ENCODE results near the gene SLC25A25.
"Not testable (repeated sequence)": the region's sequence is repeated elsewhere in the genome, so short reads cannot be mapped to it uniquely, and the experiment has no call there.

SLC25A25 gene

DNA sequence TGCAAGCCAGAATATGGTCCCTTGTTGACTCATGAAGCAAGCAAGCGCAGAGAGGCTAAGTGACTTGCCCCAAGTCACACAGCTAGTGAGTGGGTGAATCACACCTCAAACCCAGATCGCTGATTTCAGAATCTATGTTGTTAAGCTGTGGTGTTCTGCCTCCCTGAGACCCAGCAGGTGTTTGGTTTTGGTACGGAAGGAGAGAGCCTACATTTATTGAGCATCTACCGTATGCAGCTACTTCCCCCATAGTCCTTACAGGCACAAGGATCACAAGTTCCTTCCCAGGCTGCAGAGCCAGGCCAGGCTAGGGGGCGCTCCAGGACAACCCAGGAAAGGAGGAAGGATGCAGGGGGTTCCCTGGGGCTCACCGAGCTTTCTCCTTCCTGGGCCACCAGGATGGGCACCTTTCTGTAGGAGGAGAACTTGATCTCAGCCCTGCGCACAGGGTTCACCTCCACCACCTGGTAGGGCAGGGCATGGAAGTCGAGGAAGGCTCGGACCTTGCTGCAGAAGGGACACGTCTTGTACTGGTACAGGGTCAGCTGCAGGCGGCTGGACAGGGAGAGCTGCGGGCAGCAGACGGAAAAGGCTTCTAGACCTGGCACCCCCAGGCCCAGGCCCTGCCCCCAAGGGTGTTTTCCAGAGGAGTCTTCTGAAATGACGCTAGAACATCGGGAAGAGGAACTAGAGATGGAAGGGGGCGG is 57.0 kb downstream of the SLC25A25 start:
- no peak for DNase-seq (ENCODE audit: low spot score)

DNA sequence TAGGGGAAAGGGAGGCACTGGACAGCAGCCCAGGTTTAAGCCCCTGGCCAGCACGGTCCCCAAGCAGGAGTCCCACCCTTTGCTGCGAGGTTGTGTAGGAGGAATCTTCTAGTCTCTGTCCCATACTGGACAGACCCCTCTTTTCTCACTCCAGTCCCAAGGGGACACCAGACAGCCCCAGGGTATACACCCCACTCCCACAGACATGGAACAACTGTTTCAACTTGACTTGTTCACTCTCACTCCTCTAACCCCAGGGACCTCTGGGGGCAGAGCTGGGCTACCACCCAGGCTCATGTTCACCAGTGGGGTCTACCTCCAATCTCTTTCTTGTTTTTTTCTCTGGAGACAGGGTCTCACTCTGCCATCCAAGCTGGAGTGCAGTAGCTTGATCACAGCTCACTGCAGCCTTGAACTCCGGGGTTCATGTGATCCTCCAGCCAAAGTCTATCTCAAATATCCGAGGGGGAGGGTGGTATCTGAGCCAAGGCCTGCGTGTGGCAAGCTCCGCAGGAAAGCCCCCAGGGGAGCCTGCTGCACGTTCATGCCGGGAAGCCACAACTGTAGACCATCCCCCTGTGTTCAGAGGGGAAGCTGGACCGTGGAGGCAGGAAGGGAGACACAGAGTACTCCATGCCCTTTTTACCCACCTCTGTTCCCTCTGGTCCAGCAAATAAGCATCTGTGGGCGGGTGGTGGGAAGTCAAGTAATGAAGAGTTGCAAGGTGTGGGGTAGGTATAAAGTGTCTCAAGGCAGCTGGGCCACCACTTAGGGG is 57.7 kb downstream of the SLC25A25 start:
- DNase-seq (ENCODE audit: low spot score) = no peak

GRCh38 chr9:128127568-128127989 is 59.5 kb downstream of the SLC25A25 start, which contains the start of gene PTGES2:
TSS of gene PTGES2 (minus strand) at chr9:128127729. CDS start at chr9:128127717, 12 bp downstream.
- peak; percentile 84 for DNase-seq (ENCODE audit: low spot score)

DNA sequence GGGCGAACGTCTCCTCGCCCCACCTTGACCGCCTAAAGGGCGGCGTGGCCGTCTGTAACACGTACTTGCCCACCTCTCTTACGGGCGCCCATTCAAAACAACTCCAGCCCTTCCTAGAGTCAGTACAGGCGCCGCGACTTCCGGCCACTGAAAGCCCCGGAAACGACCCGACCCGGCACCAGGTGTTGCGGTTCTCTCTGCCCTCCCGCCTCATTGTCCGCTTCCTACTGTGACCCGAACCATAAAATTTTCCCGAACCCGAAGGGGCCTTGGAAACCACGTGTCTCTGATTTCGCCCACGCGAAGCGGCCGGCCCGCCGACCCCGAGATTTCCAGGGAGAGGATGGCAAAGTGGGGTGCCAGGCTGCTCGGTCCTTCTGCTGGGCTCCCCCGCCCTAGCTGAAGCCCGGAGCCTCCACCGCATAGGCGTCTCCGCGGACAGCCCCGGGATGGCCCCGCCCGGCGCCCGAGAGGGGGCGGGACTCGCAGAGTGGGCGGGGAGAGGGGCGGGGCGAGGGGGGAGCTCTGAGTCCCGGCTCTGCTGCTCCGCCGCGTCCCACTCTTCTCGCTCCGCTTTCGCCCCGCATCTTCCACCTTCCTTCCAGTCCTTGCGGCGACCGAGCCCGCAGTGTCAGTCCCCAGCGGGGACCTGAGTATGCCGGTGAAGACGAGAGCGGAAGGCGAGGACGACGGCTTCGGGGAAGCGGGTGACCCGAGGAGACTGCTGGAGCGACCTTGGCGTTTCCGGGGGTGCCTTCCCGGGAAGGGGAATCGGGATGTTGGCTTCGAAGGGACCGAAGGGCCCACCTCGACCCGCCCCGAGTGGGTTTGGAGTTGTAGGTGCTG is 60.2 kb downstream of the SLC25A25 start:
- DNase-seq (ENCODE audit: low spot score) = peak; percentile 83

DNA sequence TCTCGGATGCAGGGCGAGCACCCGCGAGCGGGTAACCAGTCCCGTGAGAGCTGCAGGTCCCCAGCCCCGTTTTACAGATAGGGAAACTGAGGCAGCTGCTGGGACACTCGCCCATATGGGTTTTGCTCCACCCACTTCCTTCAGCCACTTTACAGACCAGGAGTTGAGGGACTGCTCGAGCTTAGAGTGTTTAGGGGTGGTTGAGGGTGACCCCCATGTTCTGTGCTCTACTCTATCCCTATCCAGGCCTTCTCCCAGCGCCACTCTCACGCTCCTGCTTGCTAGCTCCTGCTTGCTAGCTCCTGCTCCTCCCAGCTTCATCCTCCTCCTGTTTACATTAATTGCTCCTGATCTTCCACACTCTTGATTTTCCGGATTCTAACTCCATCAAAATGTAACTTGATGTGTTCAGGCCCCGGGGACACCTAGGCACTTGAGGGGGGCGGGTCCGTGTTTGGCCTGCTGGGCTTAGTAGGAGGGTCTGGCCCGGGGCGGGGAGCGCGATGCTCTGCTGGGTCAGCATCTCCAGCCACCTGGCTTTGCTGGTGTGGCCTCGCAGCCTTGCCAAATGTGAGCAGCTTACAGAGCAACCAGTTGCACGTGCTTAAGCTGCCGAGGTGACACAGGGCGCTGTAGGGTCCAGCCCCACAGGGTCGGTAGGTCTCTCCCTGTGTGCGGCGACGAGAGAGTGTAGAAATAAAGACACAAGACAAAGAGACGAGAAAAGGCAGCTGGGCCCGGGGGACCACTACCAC is 61.0 kb downstream of the SLC25A25 start:
- DNase-seq (ENCODE audit: low spot score) = no peak

- DNase-seq (ENCODE audit: low spot score) = not testable (repeated sequence)
Observed at GRCh38 chr9:128129976-128130590, 62.1 kb downstream of the SLC25A25 start.

DNA sequence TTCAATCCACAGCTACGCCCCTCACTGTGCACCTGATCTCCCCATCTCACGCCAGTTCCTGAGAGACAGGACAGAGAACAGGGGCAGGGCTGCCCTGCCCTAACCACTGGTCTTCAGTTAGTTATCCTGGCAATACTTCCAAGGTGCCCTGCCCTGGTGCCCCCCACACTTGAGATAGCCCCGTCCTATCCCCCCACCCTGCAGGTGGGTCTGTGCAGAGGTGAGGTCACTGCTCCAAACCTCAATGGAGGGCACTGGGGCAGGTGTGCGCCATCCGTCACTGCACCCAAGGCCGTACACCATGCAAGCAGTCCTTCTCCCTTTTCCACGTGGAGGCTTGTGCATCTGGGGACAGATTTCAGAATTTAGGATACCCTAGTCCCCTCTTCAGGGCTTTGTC is 62.6 kb downstream of the SLC25A25 start:
- DNase-seq (ENCODE audit: low spot score) = not testable (repeated sequence)

- DNase-seq (ENCODE audit: low spot score) = not testable (repeated sequence)
Observed at GRCh38 chr9:128131346-128131745, 63.3 kb downstream of the SLC25A25 start.

GRCh38 chr9:128132139-128132538 is 64.1 kb downstream of the SLC25A25 start:
- not testable (repeated sequence) for DNase-seq (ENCODE audit: low spot score)

GRCh38 chr9:128135561-128135960 is 67.5 kb downstream of the SLC25A25 start:
- not testable (repeated sequence) for DNase-seq (ENCODE audit: low spot score)

DNA sequence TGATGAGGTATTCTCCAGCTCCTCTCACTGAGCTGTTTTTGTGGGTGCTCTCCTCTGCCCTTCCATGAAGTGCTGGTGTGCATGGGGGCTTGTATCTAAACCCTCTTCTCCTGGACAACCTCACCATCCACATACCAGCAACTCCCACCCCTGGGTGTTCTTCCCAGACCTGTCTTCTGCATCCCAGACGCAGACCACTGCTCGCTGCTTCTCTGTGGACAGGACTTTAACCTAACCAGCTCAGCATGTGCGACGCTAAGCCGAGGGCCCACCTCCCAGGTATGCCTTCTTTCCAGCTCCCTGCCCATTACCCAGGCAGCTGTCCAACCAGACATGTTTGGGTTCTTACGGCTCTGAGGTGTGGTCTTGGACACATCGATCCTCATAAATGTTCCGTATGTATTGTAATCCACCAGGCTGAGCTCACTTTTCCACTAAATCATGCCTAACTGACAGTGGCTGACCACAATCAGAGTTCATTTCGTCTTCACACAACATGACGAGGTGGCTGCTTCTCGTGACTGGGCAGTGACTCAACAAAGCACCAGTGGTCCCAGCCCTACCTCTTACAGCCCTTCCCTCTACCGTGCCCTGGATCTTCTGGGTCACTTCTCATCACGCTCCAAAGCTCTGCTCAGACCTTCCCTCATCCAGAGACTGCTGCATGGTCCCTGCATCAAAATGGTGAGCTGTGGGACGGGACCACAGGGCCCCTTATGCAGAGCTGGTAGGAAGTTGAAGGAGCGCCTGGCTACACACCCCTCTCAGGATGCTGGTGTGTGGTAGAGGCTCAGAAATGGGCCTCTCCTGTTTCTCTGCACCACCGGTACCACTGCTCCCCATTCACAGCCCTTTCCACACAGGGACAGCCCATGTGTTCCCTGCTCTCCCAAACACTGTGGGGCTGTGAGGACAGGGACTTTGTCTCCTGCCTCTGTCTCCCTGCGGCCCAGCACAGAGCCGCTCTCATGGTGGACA is 69.1 kb downstream of the SLC25A25 start:
- no peak for DNase-seq (ENCODE audit: low spot score)

- no peak for DNase-seq (ENCODE audit: low spot score)
Observed at GRCh38 chr9:128138001-128138400, 70.0 kb downstream of the SLC25A25 start.

GRCh38 chr9:128139621-128140020 is 71.6 kb downstream of the SLC25A25 start:
- no peak for DNase-seq (ENCODE audit: low spot score)

GRCh38 chr9:128141604-128142003 is 73.6 kb downstream of the SLC25A25 start:
- no peak for DNase-seq (ENCODE audit: low spot score)

- no peak for DNase-seq (ENCODE audit: low spot score)
Observed at GRCh38 chr9:128142061-128142460, 74.0 kb downstream of the SLC25A25 start.

DNA sequence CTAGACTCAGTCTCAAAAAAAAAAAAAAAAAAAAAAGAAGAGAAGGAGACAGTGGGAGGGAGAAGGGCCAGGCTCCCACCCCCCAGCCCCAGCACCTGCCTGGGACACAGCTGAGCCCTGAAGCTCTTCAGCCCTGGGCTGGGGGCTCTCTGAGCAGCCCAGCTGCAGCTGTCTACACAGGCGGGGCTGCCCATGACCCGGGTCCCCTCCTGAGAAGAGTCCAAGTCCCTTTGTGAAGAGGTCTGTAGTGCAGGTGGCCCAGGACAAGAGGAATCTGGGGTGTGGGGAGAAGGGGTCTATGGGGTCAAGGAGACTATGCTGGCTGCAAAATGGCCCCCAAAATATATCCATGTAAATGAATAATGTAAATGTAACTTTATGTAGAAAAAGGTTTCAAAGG is 74.6 kb downstream of the SLC25A25 start:
- no peak for DNase-seq (ENCODE audit: low spot score)

DNA sequence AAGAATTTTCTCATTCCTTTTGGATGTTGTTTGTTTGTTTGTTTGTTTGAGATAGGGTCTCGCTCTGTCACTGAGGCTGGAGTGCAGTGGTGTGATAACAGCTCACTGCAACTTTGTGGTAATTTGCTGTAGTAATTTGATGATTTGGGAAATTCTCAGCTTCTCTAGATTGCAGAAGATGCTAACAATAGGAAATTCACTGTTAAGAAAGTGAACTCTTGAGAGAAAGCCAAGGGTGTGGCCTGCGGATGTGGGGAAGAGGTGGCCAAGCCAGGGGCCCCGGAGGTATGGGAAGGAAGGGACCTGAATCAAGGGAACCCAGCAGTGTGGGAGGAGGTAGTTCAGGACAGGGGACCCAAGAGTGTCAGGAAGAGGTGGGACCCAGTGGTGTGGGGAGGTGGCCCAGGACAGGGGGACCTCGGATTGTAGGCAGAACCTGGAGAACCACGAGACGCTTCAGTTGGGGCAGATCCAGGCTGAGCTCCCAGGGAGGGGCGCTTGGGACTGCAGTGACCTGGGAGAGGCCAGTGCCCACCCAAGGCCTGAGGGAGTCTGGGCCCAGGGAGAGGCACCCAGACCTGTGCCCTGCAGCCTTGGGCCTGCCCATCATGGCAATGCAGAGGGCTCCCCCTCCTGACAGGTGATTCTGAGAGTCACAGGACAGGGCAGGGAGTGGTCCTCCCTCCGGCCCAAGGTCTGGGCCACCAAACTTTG is 75.7 kb downstream of the SLC25A25 start:
- no peak for DNase-seq (ENCODE audit: low spot score)

GRCh38 chr9:128144239-128145181 is 76.5 kb downstream of the SLC25A25 start:
- DNase-seq (ENCODE audit: low spot score) = no peak

Measured in hepatic stellate cell (primary cell).